RWPE1 (cell line): Measurements from ENCODE around the gene EVPLL.
A peak's percentile ranks its signal among the peaks of the same experiment; 100 is the strongest.

Experiments
- CTCF ChIA-PET: fragments of 350-600 bp; sonication (Branson Sonifier 250); formaldehyde crosslinking; extraction: SDS; loops from one replicate; lab custom pipeline; 2021; lab: Yijun Ruan, JAX
- POLR2A ChIA-PET: fragments of 400-600 bp; formaldehyde crosslinking; extraction: SDS; loops from one replicate; lab custom pipeline; 2020; ENCODE audit warnings: antibody characterized with exemption; ENCODE audit not compliant: low non-redundant PET; lab: Yijun Ruan, JAX
- DNase-seq: peaks from one replicate; pipeline ENCODE4 v3.0.0; 2012; ENCODE audit warnings: low spot score
- H3K27ac ChIP-seq: fragments of 450-650 bp; 2 replicates; pipeline ENCODE4 v1.5.1; 2017
- CTCF ChIP-seq: fragments of 450-650 bp; conservative IDR thresholded peaks from 2 replicates; pipeline ENCODE4 v1.5.1; 2017; ENCODE audit warnings: low read depth, mild to moderate bottlenecking

EVPLL gene

DNA sequence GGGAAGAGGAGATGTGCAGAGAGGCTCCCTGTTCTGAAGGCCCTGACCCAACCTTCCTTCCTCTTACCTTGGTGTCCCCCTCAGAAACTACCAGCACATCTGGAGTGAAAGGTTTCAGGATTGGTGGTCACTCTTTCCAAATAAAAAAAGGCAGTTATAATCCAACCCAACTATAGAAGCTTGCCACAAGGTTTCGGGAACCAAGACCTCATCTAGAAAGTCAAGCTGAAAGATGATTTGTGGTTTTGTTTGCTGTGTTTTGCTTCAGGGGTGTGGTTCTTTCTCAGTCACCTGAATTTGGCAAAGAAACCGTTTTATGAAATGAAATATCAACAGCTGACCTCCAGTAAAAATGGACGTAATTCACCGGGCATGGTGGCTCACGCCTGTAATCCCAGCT is 33.6 kb upstream of the EVPLL start:
- no peak for DNase-seq
- CTCF ChIA-PET, result no interaction called here

GRCh38 chr17:18353541-18353940 is 24.0 kb upstream of the EVPLL start:
- ChIA-PET POLR2A (no interaction called here), CTCF (no interaction called here)
- no peak for DNase-seq
- TF ChIP-seq CTCF, result no peak
- no peak overlapping the region for H3K27ac ChIP-seq

More for the DNA sequence above, 33.6 kb upstream of the EVPLL start:
- POLR2A ChIA-PET, result no interaction called here
- H3K27ac ChIP-seq, result no peak overlapping the region
- TF ChIP-seq CTCF, result no peak

DNA sequence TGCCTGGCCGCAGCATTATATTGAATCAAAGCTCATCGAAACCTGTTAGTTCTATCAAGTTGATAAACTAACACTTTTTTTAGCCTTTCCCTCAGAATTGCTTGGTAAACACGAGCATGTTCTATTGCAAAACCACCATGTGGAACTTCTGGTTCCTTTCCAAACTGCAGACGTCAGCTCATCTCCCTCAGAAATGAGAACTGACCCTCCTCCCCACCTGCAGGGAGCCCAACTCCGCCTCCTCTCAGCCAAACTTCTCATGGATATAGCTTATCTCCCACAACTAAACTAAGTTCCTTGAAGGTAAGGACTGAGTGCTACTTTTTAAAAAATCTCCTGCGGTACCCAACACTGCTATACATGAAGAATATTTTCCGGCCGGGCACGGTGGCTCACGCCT is 21.0 kb upstream of the EVPLL start:
- ChIA-PET POLR2A (no interaction called here), CTCF (no interaction called here)
- TF ChIP-seq CTCF, result no peak
- H3K27ac ChIP-seq, result peak overlapping the region; percentile 72
- no peak for DNase-seq

- ChIA-PET POLR2A (no interaction called here), CTCF (no interaction called here)
- TF ChIP-seq CTCF, result no peak
- peak overlapping the region; percentile 67 for H3K27ac ChIP-seq
- no peak for DNase-seq
Observed at GRCh38 chr17:18360518-18360917, 17.1 kb upstream of the EVPLL start.

DNA sequence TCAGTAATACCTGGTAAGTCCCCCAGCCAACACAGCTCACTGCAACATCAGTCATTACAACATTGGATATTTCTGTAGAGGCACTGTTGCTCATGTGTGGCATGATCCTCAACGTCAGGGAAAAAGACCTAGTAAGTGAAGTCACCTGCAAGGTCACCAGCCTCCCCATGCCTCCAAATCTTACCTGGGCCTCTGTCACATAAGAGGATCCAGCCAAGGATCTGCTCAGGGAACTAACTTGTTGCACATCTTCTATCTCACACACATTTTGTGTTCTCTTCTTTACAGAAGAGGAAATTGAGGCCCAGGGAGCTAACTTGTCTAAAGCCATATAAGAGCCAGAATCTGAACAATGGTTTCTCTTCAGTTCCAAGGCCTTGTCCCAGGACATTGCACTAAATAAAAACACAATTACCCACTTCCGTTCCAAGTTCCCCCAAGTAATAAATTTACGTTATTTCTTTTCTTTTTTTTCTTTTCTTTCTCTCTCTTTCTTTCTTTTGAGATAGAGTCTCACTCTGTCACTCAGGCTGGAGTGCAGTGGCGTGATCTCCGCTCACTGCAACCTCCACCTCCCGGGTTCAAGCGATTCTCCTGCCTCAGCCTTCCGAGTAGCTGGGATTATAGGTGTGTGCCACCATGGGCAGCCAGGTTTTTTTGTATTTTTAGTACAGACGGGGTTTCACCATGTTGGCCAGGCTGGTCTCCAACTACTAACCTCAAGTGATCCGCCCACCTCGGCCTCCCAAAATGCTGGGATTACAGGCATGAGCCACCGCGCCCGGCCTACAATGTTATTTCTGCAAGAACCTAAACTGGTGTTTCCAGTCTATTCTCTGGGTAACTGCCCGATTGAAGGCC is 15.5 kb upstream of the EVPLL start:
- peak overlapping the region; percentile 85 for H3K27ac ChIP-seq
- TF ChIP-seq CTCF, result no peak
- ChIA-PET POLR2A (no interaction called here), CTCF (interaction anchor here (0.7 kb wide), 1 partner anchor 43 kb away, joined by 5 read pairs; no protein-coding TSS in a partner anchor)
- no peak for DNase-seq

DNA sequence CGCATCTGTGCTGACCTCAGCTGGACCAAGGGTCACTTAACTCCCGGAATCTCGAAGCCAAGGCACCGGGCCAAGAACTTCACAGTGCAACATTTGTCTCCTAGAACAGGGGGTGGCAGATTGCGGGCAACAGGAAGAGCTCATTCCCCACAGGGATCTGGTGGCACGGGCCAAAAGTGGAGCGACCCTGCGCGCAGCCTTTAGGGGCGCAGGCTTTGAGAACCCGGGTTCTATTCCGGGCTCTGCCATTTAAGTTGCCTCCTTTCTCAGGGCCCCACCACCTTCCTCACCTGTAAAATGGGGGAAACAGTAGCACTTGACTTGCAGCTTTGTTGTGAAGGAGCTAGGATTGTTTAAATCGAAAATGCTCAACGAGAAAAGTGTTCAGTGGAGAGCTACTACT is 14.9 kb upstream of the EVPLL start:
- POLR2A ChIA-PET, result no interaction called here
- DNase-seq, result peak; percentile 54
- no peak for TF ChIP-seq CTCF
- H3K27ac ChIP-seq, result peak overlapping the region; percentile 85
- CTCF ChIA-PET, result interaction anchor here (0.6 kb wide), 2 partner anchors 11 to 48 kb away, joined by 3 to 7 read pairs; partner anchors contain the start of genes SMCR8 and TOP3A
